K562 (cell line): ENCODE measurements around the gene CELSR1. TPM values are rescaled to one million over a fixed set of nuclear protein-coding genes. Genes with fewer than 3 reads are reported as not detected.

Source experiments
- ATAC-seq: fragments of 200-7000 bp; cut with Tn5 transposase; 3 replicates; pipeline ENCODE4 v1.9.1; 2020; ENCODE audit warnings: moderate library complexity
- BruUV-seq: library from RNA; stranded (reverse); fragments of 400-500 nt; replicated peaks from 2 replicates; lab custom pipeline; 2021; lab: Mats Ljungman, UMichigan
- CTCF ChIA-PET: fragments of 300-600 bp; formaldehyde crosslinking; extraction: SDS; loops from one replicate; lab custom pipeline; 2021; ENCODE audit warnings: low intra/inter-chr PET ratio; lab: Yijun Ruan, JAX
- POLR2A ChIA-PET: fragments of 300-600, 350-650 bp; sonication (Branson Sonifier 250); formaldehyde crosslinking; extraction: SDS; loops from one replicate; lab custom pipeline; 2021; ENCODE audit warnings: antibody characterized with exemption, inconsistent platforms; lab: Yijun Ruan, JAX
- DNase-seq, 4 experiments: peaks; one replicate each; pipeline versions ENCODE4 v3.0.0 to v3.0.0-alpha.2; 2011 to 2018; ENCODE audit warnings: low spot score in 3 of 4, mixed read lengths in 3 of 4; ENCODE audit errors: extremely low read depth in 1 of 4
- FAIRE-seq: peaks from 2 replicates; lab custom pipeline; 2011; peaks lifted over from hg19 to GRCh38; lab: Jason Lieb, UNC
- H2AFZ ChIP-seq: 2 replicates; pipeline ENCODE4 v1.6.0; 2011; ENCODE audit warnings: low read depth, low read length, control low read depth, inconsistent platforms
- H3K27ac ChIP-seq: fragments of 200-600 bp; 3 replicates; pipeline ENCODE4 v1.8.0; 2011; ENCODE audit warnings: low read depth, mild to moderate bottlenecking, control low read depth, inconsistent platforms, low read length, moderate library complexity, mixed read lengths; ENCODE audit errors: extremely low read depth
- H3K27me3 ChIP-seq, 2 experiments: fragments of 300-600 bp in 1 of 2; 2 replicates in 1 of 2; 3 replicates in 1 of 2; pipeline versions ENCODE4 v1.6.0 to v1.8.0; 2011; ENCODE audit warnings: inconsistent platforms in 2 of 2, low read length in 2 of 2, mild to moderate bottlenecking in 1 of 2, mixed read lengths in 1 of 2, moderate library complexity in 1 of 2; ENCODE audit not compliant: control insufficient read depth in 2 of 2, insufficient read depth in 2 of 2
- H3K36me3 ChIP-seq: fragments of 300-600 bp; 3 replicates; pipeline ENCODE4 v1.8.0; 2011; ENCODE audit warnings: mild to moderate bottlenecking, low read length, inconsistent platforms; ENCODE audit not compliant: control insufficient read depth, insufficient read depth
- H3K4me1 ChIP-seq, 2 experiments: fragments of 200-600 bp in 1 of 2; replicated peaks in 1 of 2; 2 replicates in 1 of 2; 3 replicates in 1 of 2; pipeline versions ENCODE4 v1.5.1 to v1.8.0; 2011; ENCODE audit warnings: inconsistent platforms in 2 of 2, low read length in 2 of 2, mild to moderate bottlenecking in 1 of 2, mixed read lengths in 1 of 2, moderate library complexity in 1 of 2; ENCODE audit not compliant: control insufficient read depth in 2 of 2, insufficient read depth in 2 of 2
- H3K4me2 ChIP-seq: 2 replicates; pipeline ENCODE4 v1.6.1; 2011; ENCODE audit warnings: low read length, control low read depth, inconsistent platforms, mixed read lengths; ENCODE audit not compliant: insufficient read depth
- H3K4me3 ChIP-seq: fragments of 200-600 bp; sonication (generic), shearing (Covaris generic); 2 replicates; pipeline ENCODE4 v1.5.1; 2016; ENCODE audit warnings: control low read depth, inconsistent platforms
- H3K79me2 ChIP-seq: fragments of 200-600 bp; 3 replicates; pipeline ENCODE4 v1.8.0; 2011; ENCODE audit warnings: low read length, inconsistent platforms; ENCODE audit not compliant: control insufficient read depth, insufficient read depth
- H3K9ac ChIP-seq, 2 experiments: 2 replicates each; pipeline versions ENCODE4 v1.6.0 to v1.6.1; 2011; ENCODE audit warnings: low read depth in 2 of 2, low read length in 2 of 2, control low read depth in 1 of 2, inconsistent platforms in 1 of 2, mild to moderate bottlenecking in 1 of 2, mixed read lengths in 1 of 2; ENCODE audit not compliant: insufficient read depth in 1 of 2
- H3K9me1 ChIP-seq: one replicate; pipeline ENCODE4 v1.6.0; 2011; ENCODE audit warnings: inconsistent platforms, mild to moderate bottlenecking, low read length, moderate library complexity; ENCODE audit not compliant: control insufficient read depth, insufficient read depth
- H3K9me3 ChIP-seq: replicated peaks from 2 replicates; pipeline ENCODE4 v1.5.1; 2011; ENCODE audit warnings: low read depth, low read length, inconsistent platforms; ENCODE audit not compliant: control insufficient read depth, insufficient read depth
- H4K20me1 ChIP-seq: replicated peaks from 2 replicates; pipeline ENCODE4 v1.6.1; 2011; ENCODE audit warnings: low read length, inconsistent platforms, mixed read lengths; ENCODE audit not compliant: control insufficient read depth, insufficient read depth
- CAMTA2 ChIP-seq: fragments of 250-450 bp; sonication (Bioruptor Pico); conservative IDR thresholded peaks from 2 replicates; pipeline ENCODE4 v1.5.1; 2022
- CREB1 ChIP-seq, 2 experiments: sonication (generic) in 1 of 2; formaldehyde crosslinking in 1 of 2; IDR thresholded peaks; 2 replicates each; pipeline versions ENCODE4 v1.6.1 to v1.8.0; 2012 to 2022; ENCODE audit warnings: inconsistent platforms in 1 of 2, mild to moderate bottlenecking in 1 of 2, missing genetic modification reagents in 1 of 2, moderate library complexity in 1 of 2
- DLX4 ChIP-seq: fragments of 250-450 bp; sonication (Bioruptor Pico); IDR thresholded peaks from 2 replicates; pipeline ENCODE4 v1.6.1; 2021; ENCODE audit warnings: mild to moderate bottlenecking
- ETV5 ChIP-seq: sonication (generic); formaldehyde crosslinking; IDR thresholded peaks from 2 replicates; pipeline ENCODE4 v1.4.0; 2020; ENCODE audit warnings: low read depth, mild to moderate bottlenecking, missing genetic modification reagents
- TSHZ1 ChIP-seq: fragments of 250-450 bp; sonication (Bioruptor Pico); IDR thresholded peaks from 2 replicates; pipeline ENCODE4 v1.4.0; 2020; ENCODE audit warnings: mild to moderate bottlenecking, moderate library complexity
- ZBTB26 ChIP-seq: fragments of 450-650 bp; formaldehyde crosslinking; IDR thresholded peaks from 2 replicates; pipeline ENCODE4 v1.4.0; 2022; ENCODE audit warnings: missing genetic modification characterization
- ZKSCAN1 ChIP-seq: fragments of 150-350 bp; IDR thresholded peaks from 2 replicates; pipeline ENCODE4 v1.6.1; 2016; ENCODE audit warnings: low read depth, low read length
- ZNF24 ChIP-seq: fragments of 450-650 bp; IDR thresholded peaks from 2 replicates; pipeline ENCODE4 v1.6.1; 2016
- ZNF277 ChIP-seq: fragments of 250-450 bp; sonication (Bioruptor Pico); IDR thresholded peaks from 2 replicates; pipeline ENCODE4 v1.8.0; 2022; ENCODE audit warnings: inconsistent platforms, mild to moderate bottlenecking, moderate library complexity, borderline replicate concordance
- ZNF518B ChIP-seq: fragments of 250-450 bp; sonication (Bioruptor Pico); IDR thresholded peaks from 2 replicates; pipeline ENCODE4 v1.5.0; 2021; ENCODE audit warnings: mild to moderate bottlenecking, moderate library complexity
- WGBS: fragments of 100-300 bp; shearing (Covaris generic); methylation state at CpG from one replicate; pipeline ENCODE4 v1.1.6; 2016; ENCODE audit warnings: low coverage, mixed read lengths; ENCODE audit not compliant: insufficient coverage; ENCODE audit errors: missing lambda C conversion rate; 5-methylcytosine and 5-hydroxymethylcytosine counted together
- in situ Hi-C: fragments of 300-500 bp; cut with MboI; formaldehyde crosslinking; loops from 4 replicates; pipeline ENCODE4 v1.15.0; 2018; ENCODE audit warnings: inconsistent platforms, mixed read lengths
- intact Hi-C: fragments of 100-400 bp; cut with micrococcal nuclease; formaldehyde crosslinking; loops from 2 replicates; pipeline ENCODE4 v1.14.2; 2022
- polyA plus RNA-seq, 8 experiments: library from polyadenylated mRNA; depleted of rRNA in 4 of 8; stranded (reverse) in 5 of 8; unstranded in 3 of 8; fragments of >200 nt; fragmentation: Nextera tagmentation in 2 of 8; fragmentation: Illumina TruSeq in 1 of 8; extraction: Ambion mirVana in 2 of 8; extraction: Trizol in 1 of 8; gene quantifications; 2 replicates each; pipeline versions ENCODE4 v1.2.1 to v1.2.3, GENCODE V29; 2011 to 2014; ENCODE audit warnings: inconsistent platforms in 1 of 8, missing spikeins in 1 of 8
- total RNA-seq, 7 experiments: library from RNA; depleted of rRNA in 6 of 7; stranded (reverse); fragments of >200 nt in 6 of 7; fragmentation: Illumina TruSeq in 2 of 7; extraction: Trizol in 2 of 7; gene quantifications; 2 replicates each; pipeline versions ENCODE4 v1.2.1 to v1.2.3, GENCODE V29; 2011 to 2021; ENCODE audit warnings: low replicate concordance in 1 of 7

CELSR1 gene
- total and polyA plus RNA-seq, 9 of the 15 experiments (the other 6 are each of a cell fraction or from before 2014, with no cell fraction given) = under 0.01 to 0.09 TPM; not detected in 7

GRCh38 chr22:46372686-46373085 lies 164.7 kb downstream of the CELSR1 start:
- Histone ChIP-seq H3K9me3 (no peaks in the 10 kb centered on the region), H3K79me2 (no peaks in the 10 kb centered on the region), H3K9me1 (no peaks in the 10 kb centered on the region), H3K27ac (no peak overlapping the region), H4K20me1 (peaks cover 2% of the 10 kb centered on the region), H3K9ac (no peak overlapping the region), H3K36me3 (no peaks in the 10 kb centered on the region), H3K27me3 (peaks cover 0 to 27% of the 10 kb centered on the region in 2 experiments; a peak in 3 of 5 replicates), H3K4me1 (peaks cover 0 to 8% of the 10 kb centered on the region in 2 experiments; a peak in 1 of 5 replicates), H2AFZ (no peak overlapping the region), H3K4me3 (no peak overlapping the region), H3K4me2 (no peak overlapping the region)
- FAIRE-seq = no peak
- DNase-seq = no peak
- intact Hi-C loops (no loop called here), in situ Hi-C loops (no loop called here)
- BruUV-seq = no TSS peak
- 14% methylated on average over 10 of the region's 18 CpGs for WGBS
- no peak for ATAC-seq
- CTCF ChIA-PET = no interaction called here
- POLR2A ChIA-PET = interaction anchor here (0.5 kb wide), 1 partner anchor 221 kb away, joined by 5 read pairs; no protein-coding TSS in a partner anchor
- TF ChIP-seq CAMTA2 (CRISPR knock-in tag) = no peak
- TF ChIP-seq ZNF24 = no peak
- TF ChIP-seq CREB1 (IDR thresholded peaks at IDR 0.05) = no peak
- no peak for TF ChIP-seq CREB1 (CRISPR knock-in tag; IDR thresholded peaks at IDR 0.05)
- no peak for TF ChIP-seq ZBTB26 (CRISPR knock-in tag)
- no peak for TF ChIP-seq ETV5 (CRISPR knock-in tag)
- TF ChIP-seq ZNF518B (CRISPR knock-in tag) = no peak
- TF ChIP-seq TSHZ1 (CRISPR knock-in tag) = no peak
- TF ChIP-seq ZKSCAN1 = no peak
- TF ChIP-seq ZNF277 (CRISPR knock-in tag) = no peak
- TF ChIP-seq DLX4 = no peak
